Esophagus squamous epithelium (tissue), 4 donors: ENCODE data around the gene BTNL3.

ENCODE experiments used
- POLR2A ChIP-seq, 4 donors: fragments of 450-650 bp; IDR thresholded peaks; one replicate each; pipeline ENCODE4 v1.6.1; 2017; ENCODE audit warnings: antibody characterized with exemption in 4 of 4, mild to moderate bottlenecking in 4 of 4, moderate library complexity in 3 of 4
- TF ChIP-seq, protein P1 (sequence below), 6 experiments: fragments of 450-650 bp in 4 of 6; fragments of 200-600 bp in 2 of 6; sonication (generic) in 2 of 6; IDR thresholded peaks; one replicate each; pipeline ENCODE4 v1.5.1; 2016 to 2019; ENCODE audit warnings: antibody characterized with exemption in 6 of 6, mild to moderate bottlenecking in 4 of 6, moderate library complexity in 4 of 6

DNA sequence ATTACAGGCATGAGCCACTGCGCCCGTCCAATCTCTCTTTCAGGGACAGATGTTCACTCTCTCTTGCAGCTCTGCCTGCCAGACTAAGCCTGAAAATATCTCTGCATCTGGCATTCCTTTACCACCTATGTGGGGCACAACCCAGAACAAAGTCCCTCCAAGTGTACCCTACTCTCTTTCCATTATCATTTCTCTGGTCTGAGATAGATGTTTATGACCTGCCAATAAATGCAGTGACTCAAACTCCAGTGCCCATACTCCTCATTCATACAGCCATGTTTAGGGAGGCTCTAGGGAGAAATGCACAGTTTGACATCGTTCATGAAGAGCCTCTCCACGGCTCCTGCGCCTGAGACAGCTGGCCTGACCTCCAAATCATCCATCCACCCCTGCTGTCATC, at the start of gene BTNL3:
- TF ChIP-seq, protein P1, sequence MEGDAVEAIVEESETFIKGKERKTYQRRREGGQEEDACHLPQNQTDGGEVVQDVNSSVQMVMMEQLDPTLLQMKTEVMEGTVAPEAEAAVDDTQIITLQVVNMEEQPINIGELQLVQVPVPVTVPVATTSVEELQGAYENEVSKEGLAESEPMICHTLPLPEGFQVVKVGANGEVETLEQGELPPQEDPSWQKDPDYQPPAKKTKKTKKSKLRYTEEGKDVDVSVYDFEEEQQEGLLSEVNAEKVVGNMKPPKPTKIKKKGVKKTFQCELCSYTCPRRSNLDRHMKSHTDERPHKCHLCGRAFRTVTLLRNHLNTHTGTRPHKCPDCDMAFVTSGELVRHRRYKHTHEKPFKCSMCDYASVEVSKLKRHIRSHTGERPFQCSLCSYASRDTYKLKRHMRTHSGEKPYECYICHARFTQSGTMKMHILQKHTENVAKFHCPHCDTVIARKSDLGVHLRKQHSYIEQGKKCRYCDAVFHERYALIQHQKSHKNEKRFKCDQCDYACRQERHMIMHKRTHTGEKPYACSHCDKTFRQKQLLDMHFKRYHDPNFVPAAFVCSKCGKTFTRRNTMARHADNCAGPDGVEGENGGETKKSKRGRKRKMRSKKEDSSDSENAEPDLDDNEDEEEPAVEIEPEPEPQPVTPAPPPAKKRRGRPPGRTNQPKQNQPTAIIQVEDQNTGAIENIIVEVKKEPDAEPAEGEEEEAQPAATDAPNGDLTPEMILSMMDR (IDR thresholded peaks at IDR 0.05) = no peak
- TF ChIP-seq POLR2A (IDR thresholded peaks at IDR 0.05) = no peak
